Right lobe of liver (tissue), 6 donors: Measurements from ENCODE around the gene SLC15A3. TPM values are rescaled to one million over a fixed set of nuclear protein-coding genes. Genes with fewer than 3 reads are reported as not detected.
A peak's percentile ranks its signal among the peaks of the same experiment; 100 is the strongest.

Source experiments
- ATAC-seq, 4 donors: fragments of 200-7000 bp; cut with Tn5 transposase; one replicate each; pipeline ENCODE4 v1.9.1; 2020; ENCODE audit warnings: mild to moderate bottlenecking in 4 of 4, moderate library complexity in 4 of 4
- DNase-seq, 3 donors: peaks; one replicate each; pipeline ENCODE4 v3.0.0-alpha.2; 2020
- H3K27ac ChIP-seq, 3 donors: fragments of 200-600 bp; one replicate each; pipeline ENCODE4 v1.8.0; 2022
- H3K27me3 ChIP-seq, 2 donors: fragments of 200-600 bp; one replicate each; pipeline ENCODE4 v1.8.0; 2022
- H3K36me3 ChIP-seq, 4 donors: fragments of 200-600 bp; sonication (generic) in 1 of 4; one replicate each; pipeline versions ENCODE4 v1.5.1 to v1.8.0; 2017 to 2022; ENCODE audit warnings: control low read depth in 1 of 4
- H3K4me1 ChIP-seq, 4 donors: fragments of 200-600 bp; sonication (generic) in 1 of 4; one replicate each; pipeline versions ENCODE4 v1.5.1 to v1.8.0; 2017 to 2022; ENCODE audit warnings: control low read depth in 1 of 4
- H3K4me3 ChIP-seq, 3 donors: fragments of 200-600 bp; one replicate each; pipeline ENCODE4 v1.8.0; 2022
- H3K9me3 ChIP-seq, 4 donors: fragments of 200-600 bp; sonication (generic) in 1 of 4; one replicate each; pipeline versions ENCODE4 v1.5.1 to v1.8.0; 2017 to 2022; ENCODE audit warnings: control low read depth in 1 of 4
- CTCF ChIP-seq, 4 donors: fragments of 200-600 bp in 3 of 4; fragments of 450-650 bp in 1 of 4; IDR thresholded peaks; one replicate each; pipeline versions ENCODE4 v1.5.1 to v1.8.0; 2016 to 2022; ENCODE audit warnings: antibody characterized with exemption in 4 of 4, mild to moderate bottlenecking in 2 of 4
- POLR2A ChIP-seq: fragments of 450-650 bp; IDR thresholded peaks from one replicate; pipeline ENCODE4 v1.6.1; 2017; ENCODE audit warnings: antibody characterized with exemption, mild to moderate bottlenecking
- WGBS: methylation state at CpG from one replicate; pipeline ENCODE4 v1.1.6; 2018; ENCODE audit warnings: low coverage, low lambda C conversion rate; ENCODE audit not compliant: insufficient coverage; ENCODE audit errors: missing lambda C conversion rate; 5-methylcytosine and 5-hydroxymethylcytosine counted together
- intact Hi-C, 2 donors: fragments of 100-400 bp; cut with DNase I; formaldehyde crosslinking; loops; one replicate each; pipeline versions ENCODE4 v1.11.2 to v1.14.1; 2022
- total RNA-seq, 6 experiments: library from RNA; depleted of rRNA in 2 of 6; stranded (reverse); fragments of >200 nt in 2 of 6; fragmentation: NEBNext Ultra II Directional in 3 of 6; extraction: Animal tissue kit (Norgen Biotek cat#: 25700) in 3 of 6; gene quantifications; one replicate each; pipeline versions ENCODE4 v1.1.0 to v1.2.4, GENCODE V29; 2016 to 2023
- donor health status: DM: no; HTN: yes; CAD: no.
- donor health status: DM: no; HTN: no; CAD: no.
- donor health status: DM: no; HTN: no; CAD: no.
- donor health status: DM: no; HTN: yes; CAD: no.
- donor health status: DM: no; HTN: yes; CAD: no.

Gene SLC15A3
- total RNA-seq, 6 experiments from 2014 or later: 7.2 to 22.2 (median 9.2) TPM

GRCh38 chr11:60981515-60981914 lies 29.5 kb upstream of the SLC15A3 start:
- intact Hi-C loops: loop anchor here in 1 of 2 donors (10.0 kb wide), 1 partner anchor 143 kb away; no protein-coding TSS in a partner anchor
- no peak for DNase-seq
- ATAC-seq: no peak

GRCh38 chr11:60978546-60979380 lies 26.8 kb upstream of the SLC15A3 start:
- no peak overlapping the region for H3K27ac ChIP-seq
- ATAC-seq: peak in 3 of 4 donors; percentile 25 to 40 (median 35)
- no peaks in the 10 kb centered on the region for H3K36me3 ChIP-seq
- H3K4me3 ChIP-seq: no peak overlapping the region
- H3K4me1 ChIP-seq: no peaks in the 10 kb centered on the region
- no peaks in the 10 kb centered on the region for H3K27me3 ChIP-seq
- DNase-seq: no peak
- WGBS: 65% methylated on average over 7 of the region's 10 CpGs
- no peaks in the 10 kb centered on the region for H3K9me3 ChIP-seq
- intact Hi-C loops: no loop called here
- no peak for TF ChIP-seq POLR2A
- no peak for TF ChIP-seq CTCF (IDR thresholded peaks at IDR 0.05)

More at GRCh38 chr11:60981515-60981914, 29.5 kb upstream of the SLC15A3 start:
- no peaks in the 10 kb centered on the region for H3K9me3 ChIP-seq
- TF ChIP-seq CTCF (IDR thresholded peaks at IDR 0.05) (no peak), POLR2A (no peak)
- no peaks in the 10 kb centered on the region for H3K36me3 ChIP-seq
- H3K4me1 ChIP-seq: no peaks in the 10 kb centered on the region
- H3K27me3 ChIP-seq: no peaks in the 10 kb centered on the region
- H3K27ac ChIP-seq: no peak overlapping the region
- 76% methylated on average over 2 of the region's 12 CpGs for WGBS
- no peak overlapping the region for H3K4me3 ChIP-seq

GRCh38 chr11:60977836-60978235 lies 25.9 kb upstream of the SLC15A3 start:
- Histone ChIP-seq H3K4me1 (no peaks in the 10 kb centered on the region), H3K9me3 (no peaks in the 10 kb centered on the region), H3K36me3 (no peaks in the 10 kb centered on the region), H3K27me3 (no peaks in the 10 kb centered on the region), H3K27ac (no peak overlapping the region), H3K4me3 (no peak overlapping the region)
- no peak for TF ChIP-seq CTCF (IDR thresholded peaks at IDR 0.05)
- no peak for TF ChIP-seq POLR2A
- DNase-seq (no peak), ATAC-seq (no peak)
- intact Hi-C loops: no loop called here

GRCh38 chr11:60977224-60977623 lies 25.2 kb upstream of the SLC15A3 start:
- H3K9me3 ChIP-seq: no peaks in the 10 kb centered on the region
- intact Hi-C loops: no loop called here
- no peaks in the 10 kb centered on the region for H3K4me1 ChIP-seq
- no peaks in the 10 kb centered on the region for H3K27me3 ChIP-seq
- no peak overlapping the region for H3K4me3 ChIP-seq
- ATAC-seq (no peak), DNase-seq (no peak)
- WGBS: 71% methylated on average over 3 of the region's 4 CpGs
- no peak for TF ChIP-seq CTCF (IDR thresholded peaks at IDR 0.05)
- no peak for TF ChIP-seq POLR2A
- H3K36me3 ChIP-seq: no peaks in the 10 kb centered on the region
- no peak overlapping the region for H3K27ac ChIP-seq
